AG08395 (cell line): ENCODE measurements around the gene LRTM2.

ENCODE experiments used
- DNase-seq: peaks from one replicate; pipeline ENCODE4 v3.0.0; 2012; ENCODE audit warnings: mixed read lengths, low spot score

Gene LRTM2

GRCh38 chr12:1864456-1864855 lies 44.1 kb downstream of the LRTM2 start:
- no peak for DNase-seq

GRCh38 chr12:1864867-1865266 lies 44.5 kb downstream of the LRTM2 start:
- no peak for DNase-seq

- no peak for DNase-seq
These were observed 45.0 kb downstream of the LRTM2 start for GRCh38 chr12:1865284-1865866.

- no peak for DNase-seq
These were observed 48.8 kb downstream of the LRTM2 start for GRCh38 chr12:1869145-1869544.

- DNase-seq, result no peak
These were observed 49.7 kb downstream of the LRTM2 start for GRCh38 chr12:1870086-1870485.

GRCh38 chr12:1870998-1871917 lies 50.9 kb downstream of the LRTM2 start:
- no peak for DNase-seq

- no peak for DNase-seq
These were observed 51.6 kb downstream of the LRTM2 start for GRCh38 chr12:1872001-1872400.

GRCh38 chr12:1872448-1872847 lies 52.1 kb downstream of the LRTM2 start:
- no peak for DNase-seq

GRCh38 chr12:1873531-1874510 lies 53.5 kb downstream of the LRTM2 start:
- no peak for DNase-seq

GRCh38 chr12:1875608-1876007 lies 55.2 kb downstream of the LRTM2 start:
- no peak for DNase-seq

GRCh38 chr12:1876086-1876485 lies 55.7 kb downstream of the LRTM2 start:
- no peak for DNase-seq

GRCh38 chr12:1877169-1877878 lies 57.0 kb downstream of the LRTM2 start:
- no peak for DNase-seq

- no peak for DNase-seq
These were observed 57.8 kb downstream of the LRTM2 start for GRCh38 chr12:1878214-1878613.

- DNase-seq, result no peak
These were observed 58.3 kb downstream of the LRTM2 start for GRCh38 chr12:1878695-1879094.

GRCh38 chr12:1879633-1880032 lies 59.3 kb downstream of the LRTM2 start:
- no peak for DNase-seq

- no peak for DNase-seq
These were observed 59.9 kb downstream of the LRTM2 start for GRCh38 chr12:1880153-1880845.

GRCh38 chr12:1880876-1881275 lies 60.5 kb downstream of the LRTM2 start:
- no peak for DNase-seq

GRCh38 chr12:1881301-1881700 lies 60.9 kb downstream of the LRTM2 start:
- DNase-seq, result no peak

GRCh38 chr12:1881936-1882335 lies 61.6 kb downstream of the LRTM2 start:
- no peak for DNase-seq

- DNase-seq, result no peak
These were observed 62.0 kb downstream of the LRTM2 start for GRCh38 chr12:1882405-1882804.

GRCh38 chr12:1882850-1883470 lies 62.6 kb downstream of the LRTM2 start:
- DNase-seq, result no peak
